ENCODE measurements around the gene SLC37A2. TPM values are rescaled to one million over a fixed set of nuclear protein-coding genes. Genes with fewer than 3 reads are reported as not detected.

SLC37A2 gene
- total and polyA plus RNA-seq, 2 donors (not counting 3 experiments of a cell fraction or from before 2014, with no cell fraction given) = 1.1 to 1.7 TPM

DNA sequence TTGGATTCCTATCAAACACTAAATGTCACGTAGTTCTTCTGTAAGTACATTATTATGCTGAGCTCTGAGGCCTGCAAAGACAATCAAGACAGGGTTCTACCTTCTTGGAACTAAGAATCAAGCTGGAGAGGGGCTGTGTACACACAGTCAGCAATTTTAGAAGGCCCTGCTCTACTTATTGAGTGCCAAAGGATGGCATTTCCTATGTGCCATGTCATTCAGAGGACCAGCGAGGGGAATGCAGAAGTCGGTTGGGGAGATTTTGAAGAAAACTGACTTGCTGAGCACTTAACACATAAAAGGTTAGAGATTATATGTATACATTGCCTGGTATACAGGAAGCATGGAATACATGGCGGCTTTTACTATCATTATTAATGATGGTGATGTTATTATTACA, 5.3 kb downstream of the SLC37A2 start:
- no peak for FAIRE-seq

More for the DNA sequence above, 5.3 kb downstream of the SLC37A2 start:
- TF ChIP-seq JUN (IDR thresholded peaks at IDR 0.05; ENCODE audit: borderline replicate concordance, insufficient read depth, insufficient read length, low read depth) (no peak), POLR2A (IDR thresholded peaks at IDR 0.05; ENCODE audit: low read depth, low read length) (no peak), GATA2 (IDR thresholded peaks at IDR 0.05; ENCODE audit: insufficient read depth, insufficient read length, low read depth, low read length) (no peak), POLR2AphosphoS5 (IDR thresholded peaks at IDR 0.05; ENCODE audit: insufficient read depth, low read depth, low read length) (no peak), MYC (IDR thresholded peaks at IDR 0.05; ENCODE audit: low read depth, low read length) (no peak), FOS (IDR thresholded peaks at IDR 0.05; ENCODE audit: borderline replicate concordance, insufficient read depth, low read length) (no peak), EZH2 (IDR thresholded peaks at IDR 0.05; ENCODE audit: borderline replicate concordance, low read depth, low read length, severe bottlenecking) (no peak)
- TF ChIP-seq, protein P1, sequence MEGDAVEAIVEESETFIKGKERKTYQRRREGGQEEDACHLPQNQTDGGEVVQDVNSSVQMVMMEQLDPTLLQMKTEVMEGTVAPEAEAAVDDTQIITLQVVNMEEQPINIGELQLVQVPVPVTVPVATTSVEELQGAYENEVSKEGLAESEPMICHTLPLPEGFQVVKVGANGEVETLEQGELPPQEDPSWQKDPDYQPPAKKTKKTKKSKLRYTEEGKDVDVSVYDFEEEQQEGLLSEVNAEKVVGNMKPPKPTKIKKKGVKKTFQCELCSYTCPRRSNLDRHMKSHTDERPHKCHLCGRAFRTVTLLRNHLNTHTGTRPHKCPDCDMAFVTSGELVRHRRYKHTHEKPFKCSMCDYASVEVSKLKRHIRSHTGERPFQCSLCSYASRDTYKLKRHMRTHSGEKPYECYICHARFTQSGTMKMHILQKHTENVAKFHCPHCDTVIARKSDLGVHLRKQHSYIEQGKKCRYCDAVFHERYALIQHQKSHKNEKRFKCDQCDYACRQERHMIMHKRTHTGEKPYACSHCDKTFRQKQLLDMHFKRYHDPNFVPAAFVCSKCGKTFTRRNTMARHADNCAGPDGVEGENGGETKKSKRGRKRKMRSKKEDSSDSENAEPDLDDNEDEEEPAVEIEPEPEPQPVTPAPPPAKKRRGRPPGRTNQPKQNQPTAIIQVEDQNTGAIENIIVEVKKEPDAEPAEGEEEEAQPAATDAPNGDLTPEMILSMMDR (IDR thresholded peaks at IDR 0.05; ENCODE audit: extremely low read depth in 1 of 2, insufficient read depth in 1 of 2, low read depth in 1 of 2, low read length in 2 of 2) = no peak
- TF ChIP-seq, protein P2, sequence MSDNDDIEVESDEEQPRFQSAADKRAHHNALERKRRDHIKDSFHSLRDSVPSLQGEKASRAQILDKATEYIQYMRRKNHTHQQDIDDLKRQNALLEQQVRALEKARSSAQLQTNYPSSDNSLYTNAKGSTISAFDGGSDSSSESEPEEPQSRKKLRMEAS (IDR thresholded peaks at IDR 0.05; ENCODE audit: insufficient read depth, insufficient read length) = no peak
- Histone ChIP-seq H3K4me3 (replicated peaks in 1 of 3; ENCODE audit: insufficient read depth in 1 of 3, low read depth in 1 of 3, low read length in 3 of 3) (no peak overlapping the region), H4K20me1 (replicated peaks; ENCODE audit: control insufficient read depth, extremely low read depth, insufficient read depth, low read length) (no peaks in the 10 kb centered on the region), H3K9me1 (replicated peaks; ENCODE audit: control insufficient read depth, extremely low read depth, insufficient read depth, low read length) (no peaks in the 10 kb centered on the region), H3K4me2 (ENCODE audit: insufficient read depth, low read length) (no peak overlapping the region), H3K9me3 (replicated peaks; ENCODE audit: control insufficient read depth, insufficient read depth, low read length) (no peaks in the 10 kb centered on the region), H3K4me1 (ENCODE audit: control insufficient read depth, extremely low read depth, insufficient read depth, low read length) (peaks cover 14% of the 10 kb centered on the region), H3K27ac (ENCODE audit: insufficient read depth, low read depth, low read length) (no peak overlapping the region), H3K36me3 (ENCODE audit: control insufficient read depth in 2 of 2, extremely low read depth in 1 of 2, insufficient read depth in 2 of 2, low read length in 2 of 2) (no peaks in the 10 kb centered on the region), H3K9ac (replicated peaks; ENCODE audit: extremely low read depth, insufficient read depth, low read length) (no peak overlapping the region), H3K79me2 (ENCODE audit: control insufficient read depth, insufficient read depth, low read length) (no peaks in the 10 kb centered on the region), H3K27me3 (ENCODE audit: control insufficient read depth in 2 of 2, insufficient read depth in 2 of 2, low read length in 2 of 2) (no peaks in the 10 kb centered on the region), H2AFZ (ENCODE audit: low read depth, low read length) (no peak overlapping the region)
- intact Hi-C loops (cut with micrococcal nuclease) (no loop called here), dilution Hi-C loops (cut with MboI; ENCODE audit: extremely low pct_ligation_motif_present, low sequenced_read_pairs) (no loop called here)
- BruUV-seq (replicated peaks) = no TSS peak
- CTCF ChIA-PET = no interaction called here
- DNase-seq (ENCODE audit: low read depth, low spot score) = no peak
- POLR2A ChIA-PET = no interaction called here

Data from endothelial cell of umbilical vein (primary cell).